ENCODE data around the gene APOL1.
"Not testable (repeated sequence)": the region's sequence is repeated elsewhere in the genome, so short reads cannot be mapped to it uniquely, and the experiment has no call there.

Gene APOL1

GRCh38 chr22:36259615-36260300 lies 6.8 kb downstream of the APOL1 start:
- no peak for TF ChIP-seq PATZ1 (CRISPR knock-in tag; IDR thresholded peaks at IDR 0.05; ENCODE audit: borderline replicate concordance)
- TF ChIP-seq PPARA (CRISPR knock-in tag; IDR thresholded peaks at IDR 0.05; ENCODE audit: borderline replicate concordance) = no peak
- no peak for TF ChIP-seq OSR1 (CRISPR knock-in tag; IDR thresholded peaks at IDR 0.05)
- no peak for TF ChIP-seq ZNF565 (CRISPR knock-in tag; conservative IDR thresholded peaks at IDR 0.05; ENCODE audit: low read depth)
- no peak for TF ChIP-seq BACH2 (CRISPR knock-in tag; IDR thresholded peaks at IDR 0.05; ENCODE audit: borderline replicate concordance)
- no peak for TF ChIP-seq CREB5 (CRISPR knock-in tag; IDR thresholded peaks at IDR 0.05; ENCODE audit: low read depth)
- no peak for TF ChIP-seq CSDC2 (CRISPR knock-in tag; IDR thresholded peaks at IDR 0.05)
- TF ChIP-seq ZFP30 (CRISPR knock-in tag; IDR thresholded peaks at IDR 0.05) = no peak
- TF ChIP-seq SNAI2 (CRISPR knock-in tag; IDR thresholded peaks at IDR 0.05) = no peak
- TF ChIP-seq POU6F1 (CRISPR knock-in tag; IDR thresholded peaks at IDR 0.05; ENCODE audit: borderline replicate concordance, low read depth) = no peak
- TF ChIP-seq TCF4 (CRISPR knock-in tag; IDR thresholded peaks at IDR 0.05; ENCODE audit: borderline replicate concordance) = no peak
- no peak for TF ChIP-seq ZFP3 (CRISPR knock-in tag; IDR thresholded peaks at IDR 0.05)
- no peak for TF ChIP-seq ESRRG (CRISPR knock-in tag; IDR thresholded peaks at IDR 0.05)
- TF ChIP-seq RARB (CRISPR knock-in tag; IDR thresholded peaks at IDR 0.05) = no peak
- TF ChIP-seq ISL1 (CRISPR knock-in tag; IDR thresholded peaks at IDR 0.05) = no peak
- TF ChIP-seq ZC3H10 (CRISPR knock-in tag; IDR thresholded peaks at IDR 0.05) = no peak
- ATAC-seq = no peak

- not testable (repeated sequence) for ATAC-seq
Observed at GRCh38 chr22:36261675-36262074, 8.7 kb downstream of the APOL1 start.

GRCh38 chr22:36262307-36262706 lies 9.4 kb downstream of the APOL1 start:
- not testable (repeated sequence) for ATAC-seq

- ATAC-seq = not testable (repeated sequence)
Observed at GRCh38 chr22:36263216-36263673, 10.3 kb downstream of the APOL1 start.

GRCh38 chr22:36263886-36264664 lies 11.1 kb downstream of the APOL1 start:
- not testable (repeated sequence) for ATAC-seq

- no peak for ATAC-seq
- TF ChIP-seq RARB (CRISPR knock-in tag; IDR thresholded peaks at IDR 0.05) (no peak), ARNTL (CRISPR knock-in tag; IDR thresholded peaks at IDR 0.05; ENCODE audit: borderline replicate concordance, low read depth) (no peak), PPARA (CRISPR knock-in tag; IDR thresholded peaks at IDR 0.05; ENCODE audit: borderline replicate concordance) (no peak), POU6F1 (CRISPR knock-in tag; IDR thresholded peaks at IDR 0.05; ENCODE audit: borderline replicate concordance, low read depth) (no peak), ZNF70 (CRISPR knock-in tag; IDR thresholded peaks at IDR 0.05) (no peak), CSDC2 (CRISPR knock-in tag; IDR thresholded peaks at IDR 0.05) (no peak), TOX (CRISPR knock-in tag; IDR thresholded peaks at IDR 0.05; ENCODE audit: borderline replicate concordance) (no peak), ZNF8 (CRISPR knock-in tag; IDR thresholded peaks at IDR 0.05) (no peak), TSHZ2 (CRISPR knock-in tag; IDR thresholded peaks at IDR 0.05) (no peak), CSRNP3 (CRISPR knock-in tag; IDR thresholded peaks at IDR 0.05) (no peak)
Observed at GRCh38 chr22:36267058-36267457, 14.1 kb downstream of the APOL1 start.

All from SK-N-SH treated with all-trans-retinoic acid at 6 μM for 48 hours (cell line).